ENCODE data around the gene IGF2BP2.
"Not testable (repeated sequence)": the region's sequence is repeated elsewhere in the genome, so short reads cannot be mapped to it uniquely, and the experiment has no call there.

The IGF2BP2 gene

DNA sequence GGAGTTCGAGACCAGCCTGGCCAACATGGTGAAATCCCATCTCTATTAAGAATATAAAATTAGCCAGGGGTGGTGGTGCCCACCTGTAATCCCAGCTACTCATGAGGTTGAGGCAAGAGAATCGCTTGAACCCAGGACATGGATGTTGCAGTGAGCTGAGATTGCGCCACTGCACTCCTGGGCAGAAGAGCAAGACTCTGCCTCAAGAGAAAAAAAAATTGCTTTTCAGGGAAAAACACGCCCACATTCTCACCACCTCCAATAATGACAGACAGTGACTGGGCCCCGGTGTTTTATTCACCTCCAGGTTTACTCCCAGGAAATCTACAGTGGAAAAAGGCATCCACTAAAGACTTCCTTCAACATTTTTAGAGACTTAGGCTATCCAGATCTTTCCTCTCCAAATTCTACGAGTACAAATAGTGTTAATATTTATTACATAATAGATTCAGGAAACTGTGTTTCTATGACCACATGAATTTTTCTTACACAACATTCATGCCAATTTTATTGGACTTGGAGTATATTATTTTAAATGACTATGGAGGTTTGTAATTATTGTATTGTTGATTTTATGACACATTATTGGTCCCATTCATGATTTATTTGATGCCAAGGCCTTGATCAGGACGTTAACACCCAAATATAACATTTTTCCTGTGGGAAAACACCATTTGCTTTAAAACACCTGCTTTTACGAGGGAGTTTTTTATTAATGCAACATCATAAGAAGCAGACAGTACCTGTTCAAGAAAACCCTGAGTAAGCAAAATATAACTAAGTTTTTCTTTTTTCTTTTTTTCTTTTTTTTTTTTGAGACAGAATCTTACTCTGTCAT lies 26.6 kb downstream of the IGF2BP2 start:
- DNase-seq = no peak

DNA sequence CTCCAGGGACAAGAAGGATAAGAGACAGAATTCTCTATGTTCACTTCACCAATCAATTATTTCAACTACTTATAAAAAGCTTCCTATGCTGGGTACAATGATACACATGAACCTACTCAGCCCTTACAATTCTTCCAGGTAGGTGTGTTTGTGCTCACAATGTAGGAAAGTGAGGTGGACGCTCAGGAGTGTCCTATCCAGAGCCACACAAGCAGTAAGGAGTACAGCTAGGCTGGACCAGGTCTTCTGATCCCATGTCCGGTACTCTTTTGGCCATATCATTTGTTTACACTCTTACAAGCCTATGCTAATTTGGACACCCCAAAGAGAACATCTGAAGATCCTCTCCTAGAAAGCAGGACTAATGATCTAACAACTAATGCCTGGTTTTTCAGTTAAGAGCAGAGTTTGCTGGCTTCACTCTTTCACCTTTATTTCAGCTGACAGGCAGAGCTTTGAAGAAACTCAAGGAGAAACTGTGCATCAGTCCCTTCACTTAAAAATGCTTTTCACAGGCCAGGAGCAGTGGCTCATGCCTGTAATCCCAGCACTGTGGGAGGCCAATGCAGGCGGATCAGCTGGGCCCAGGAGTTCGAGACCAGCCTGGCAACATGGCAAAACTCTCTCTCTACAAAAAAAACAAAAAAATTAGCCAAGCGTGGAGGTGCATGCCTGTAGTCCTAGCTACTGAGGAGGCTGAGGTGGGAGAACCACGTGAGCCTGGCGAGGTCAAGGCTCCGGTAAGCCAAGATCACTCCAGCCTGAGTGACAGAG lies 27.5 kb downstream of the IGF2BP2 start:
- DNase-seq = no peak

DNA sequence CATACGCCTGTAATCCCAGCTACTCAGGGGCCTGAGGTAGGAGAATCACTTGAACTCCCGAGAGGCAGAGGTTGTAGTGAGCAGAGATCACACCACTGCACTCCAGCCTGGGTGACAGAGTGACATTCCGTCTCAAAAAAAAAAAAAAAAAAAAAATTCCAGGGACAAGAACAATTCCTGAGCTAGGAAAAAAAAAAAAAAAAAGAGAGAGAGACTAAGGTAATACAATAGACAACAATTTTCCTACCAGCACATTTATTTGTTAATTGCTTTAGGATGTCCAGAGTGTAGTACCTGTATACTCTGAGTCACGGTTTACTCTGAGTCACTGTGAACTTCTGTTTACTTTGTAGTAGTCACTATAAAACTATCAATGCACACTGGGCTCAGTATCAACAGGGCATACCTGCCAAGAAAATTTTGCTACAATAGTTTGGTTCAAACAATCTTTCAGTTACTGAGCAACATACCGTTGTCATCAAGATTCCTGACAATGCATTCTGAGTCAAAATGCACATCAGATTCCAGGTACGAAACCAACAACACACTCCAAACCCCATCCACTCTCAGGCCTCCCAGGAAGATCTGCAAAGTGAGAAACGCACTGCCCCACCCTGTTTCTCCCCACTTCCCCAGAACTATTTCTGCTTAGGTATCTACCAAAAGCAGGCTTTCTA lies 28.3 kb downstream of the IGF2BP2 start:
- no peak for DNase-seq

DNA sequence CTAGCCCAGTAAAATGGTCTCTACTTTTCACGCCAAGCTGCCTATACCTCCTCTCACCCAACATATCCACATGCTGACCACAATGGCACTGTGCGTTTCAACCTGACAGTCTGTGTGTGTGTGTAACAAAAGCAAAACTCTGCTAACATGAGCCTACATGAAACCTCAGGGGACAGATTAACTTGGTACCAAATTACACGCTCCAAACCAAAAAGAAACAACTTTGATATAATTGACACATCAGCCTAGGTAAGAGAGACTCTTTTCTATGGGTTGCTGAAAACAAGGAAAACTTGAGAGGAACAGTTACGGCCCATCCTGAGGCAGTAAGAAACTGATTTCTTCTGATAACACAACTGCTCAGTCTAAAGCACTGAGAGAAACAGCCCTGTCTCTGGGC lies 31.5 kb downstream of the IGF2BP2 start:
- no peak for DNase-seq

DNA sequence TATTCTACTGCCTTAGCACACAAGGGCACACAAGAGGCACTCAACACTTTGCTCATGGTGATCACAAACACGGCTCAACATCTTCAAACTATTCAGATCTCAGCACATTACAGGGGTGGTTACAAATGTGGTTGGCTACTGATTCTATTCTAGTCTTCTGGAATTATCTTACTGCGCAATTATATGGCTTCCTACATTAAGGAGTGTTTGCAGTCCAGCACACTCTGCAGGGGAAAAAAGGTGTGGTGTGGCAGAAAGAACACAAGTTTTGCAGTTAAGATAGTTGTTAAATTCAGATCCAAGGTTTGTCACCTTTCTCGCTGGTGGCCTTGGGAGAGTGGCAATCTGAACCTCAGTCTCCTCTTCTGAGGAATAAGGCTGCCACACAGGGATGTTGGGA lies 31.9 kb downstream of the IGF2BP2 start:
- no peak for DNase-seq

DNA sequence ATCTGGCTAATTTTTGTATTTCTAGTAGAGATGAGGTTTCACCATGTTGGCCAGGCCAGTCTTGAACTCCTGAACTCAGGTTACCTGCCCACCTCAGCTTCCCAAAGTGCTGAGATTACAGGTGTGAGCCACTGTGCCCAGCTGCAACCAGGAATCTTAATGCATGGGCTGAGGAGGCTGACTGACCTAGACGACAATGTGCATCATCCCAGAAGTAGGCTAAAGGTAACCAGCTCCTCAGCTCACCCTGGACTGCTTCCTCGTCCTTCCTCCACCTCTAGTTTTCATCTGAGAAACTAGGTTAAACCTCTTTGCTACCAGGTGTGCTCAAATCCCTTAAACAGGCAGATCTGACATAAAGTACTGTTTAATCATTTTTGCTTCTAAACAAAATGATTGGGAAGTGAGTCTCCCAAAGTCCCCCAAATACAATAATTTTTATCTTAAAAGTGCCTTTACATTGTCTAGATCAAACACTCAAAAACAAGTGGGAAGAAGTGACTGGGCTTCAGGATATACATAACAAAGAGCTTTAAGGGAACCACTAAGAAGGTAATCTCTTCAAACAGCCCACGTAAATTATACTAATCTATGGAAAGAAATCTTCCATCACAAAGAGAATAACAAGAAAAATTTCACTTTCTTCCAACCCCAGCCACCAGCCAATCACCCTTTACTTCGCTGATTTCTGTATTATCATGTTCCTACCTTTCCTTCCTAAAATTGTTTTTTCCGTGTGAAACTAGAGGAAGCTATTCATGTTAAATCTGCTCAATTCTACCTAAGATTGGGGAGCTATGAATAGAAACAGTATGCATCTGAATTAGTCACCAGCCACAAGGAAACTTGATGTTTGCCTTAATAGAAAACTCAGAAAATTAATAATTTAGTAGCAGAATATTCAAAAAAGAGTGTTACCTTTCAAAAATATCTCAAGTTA lies 34.7 kb downstream of the IGF2BP2 start:
- DNase-seq = no peak

DNA sequence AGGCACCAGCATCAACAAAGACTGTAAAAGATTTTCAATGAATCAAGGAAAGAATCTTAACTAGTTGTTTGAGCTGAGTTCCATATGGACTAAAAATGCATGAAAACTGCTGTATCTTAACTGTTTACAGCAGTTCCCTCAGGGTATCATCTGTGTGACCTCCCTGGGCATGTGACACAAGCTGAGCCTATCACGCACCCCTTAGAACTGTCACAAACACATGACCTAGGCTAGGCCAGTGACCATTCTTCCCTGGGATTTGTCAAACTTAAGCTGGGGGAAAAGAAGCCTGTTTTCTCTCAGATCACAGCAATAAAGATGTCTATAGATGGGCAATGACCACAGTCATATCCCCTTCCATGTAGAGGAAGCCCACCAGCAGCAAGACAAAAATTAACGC lies 35.7 kb downstream of the IGF2BP2 start:
- no peak for DNase-seq

DNA sequence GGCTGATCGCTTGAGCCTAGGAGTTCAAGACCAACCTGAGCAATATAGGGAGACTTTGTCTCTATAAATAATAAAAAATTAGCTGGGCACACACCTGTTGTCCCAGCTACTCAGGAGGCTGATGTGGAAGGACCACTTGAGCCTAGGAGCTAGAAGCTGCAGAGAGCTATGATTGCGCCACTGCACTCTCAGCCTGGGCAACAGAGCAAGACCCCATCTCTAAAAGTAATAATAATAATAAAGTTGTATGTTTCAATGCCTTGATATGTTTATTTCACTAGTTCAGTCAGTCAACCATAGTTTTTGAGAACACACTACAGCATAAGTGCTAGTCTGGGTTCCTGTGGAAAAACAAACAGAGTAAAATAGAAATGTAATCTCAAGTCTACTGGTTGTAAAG lies 36.5 kb downstream of the IGF2BP2 start:
- no peak for DNase-seq

DNA sequence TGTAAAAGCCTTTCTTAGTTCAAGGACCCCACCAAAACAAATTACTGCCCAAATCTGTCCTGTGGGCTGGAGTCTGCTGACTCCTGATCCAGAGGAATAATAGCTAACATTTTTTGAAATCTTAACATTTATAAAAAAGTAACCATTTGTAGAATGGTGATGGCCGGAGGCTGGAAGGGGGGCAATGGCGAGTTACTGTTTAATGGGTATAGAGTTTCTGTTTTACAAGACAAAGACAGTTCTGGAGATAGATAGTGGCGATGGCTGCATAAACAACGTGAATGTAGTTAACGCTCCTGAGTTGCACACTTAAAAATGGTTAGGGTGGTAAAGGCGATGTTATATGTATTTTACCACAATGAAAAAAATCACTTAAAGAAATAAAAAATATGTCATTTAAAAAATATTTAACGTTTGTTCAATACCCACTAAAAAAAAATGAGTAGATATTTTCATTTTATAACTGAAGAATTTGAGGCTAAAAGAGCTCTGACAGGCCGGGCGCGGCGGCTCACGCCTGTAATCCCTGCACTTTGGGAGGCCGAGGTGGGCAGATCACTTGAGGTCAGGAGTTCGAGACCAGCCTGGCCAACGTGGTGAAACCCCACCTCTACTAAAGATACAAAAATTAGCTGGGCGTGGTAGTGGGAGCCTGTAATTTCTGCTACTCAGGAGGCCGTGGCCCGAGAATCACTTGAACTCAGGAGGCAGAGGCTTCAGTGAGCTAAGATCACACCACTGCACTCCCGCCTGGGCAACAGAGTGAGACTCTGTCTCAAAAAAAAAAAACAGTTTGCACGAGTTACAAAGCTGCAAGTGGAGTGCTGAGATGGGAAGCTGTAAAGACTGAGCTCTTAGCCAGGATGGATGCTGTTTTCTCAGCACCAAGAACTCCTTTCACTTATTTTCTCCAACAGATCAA lies 37.6 kb downstream of the IGF2BP2 start:
- no peak for DNase-seq

DNA sequence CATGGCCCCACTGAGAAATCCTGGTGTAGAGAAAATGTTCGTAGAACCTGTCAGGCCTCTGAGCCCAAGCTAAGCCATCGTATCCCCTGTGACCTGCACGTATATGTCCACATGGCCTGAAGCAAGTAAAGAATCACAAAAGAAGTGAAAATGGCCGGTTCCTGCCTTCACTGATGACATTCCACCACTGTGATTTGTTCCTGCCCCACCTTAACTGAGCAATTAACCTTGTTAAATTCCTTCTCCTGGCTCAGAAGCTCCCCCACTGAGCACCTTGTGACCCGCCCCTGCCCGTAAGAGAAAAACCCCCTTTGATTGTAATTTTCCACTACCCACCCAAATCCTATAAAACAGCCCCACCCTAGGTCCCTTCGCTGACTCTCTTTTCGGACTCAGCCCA lies 38.6 kb downstream of the IGF2BP2 start:
- not testable (repeated sequence) for DNase-seq

DNA sequence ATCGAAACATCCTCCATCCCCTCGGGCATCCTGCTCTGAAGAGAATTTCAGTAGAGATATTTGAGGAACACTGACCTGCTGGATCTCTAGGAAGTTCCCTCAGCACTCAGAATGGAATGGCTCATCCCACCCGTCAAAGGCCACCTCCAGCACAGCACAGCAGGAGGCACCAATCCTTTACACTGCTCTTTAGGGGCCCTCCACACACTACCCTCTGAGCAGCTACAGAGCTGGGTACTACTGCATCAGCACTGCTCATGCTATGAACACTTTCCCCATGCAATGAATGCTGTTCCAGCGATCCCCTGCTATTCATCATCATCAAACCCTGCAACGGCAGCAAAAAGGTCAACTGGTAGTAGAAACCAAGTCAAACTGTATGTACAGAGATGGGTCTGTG lies 40.5 kb downstream of the IGF2BP2 start:
- no peak for DNase-seq

DNA sequence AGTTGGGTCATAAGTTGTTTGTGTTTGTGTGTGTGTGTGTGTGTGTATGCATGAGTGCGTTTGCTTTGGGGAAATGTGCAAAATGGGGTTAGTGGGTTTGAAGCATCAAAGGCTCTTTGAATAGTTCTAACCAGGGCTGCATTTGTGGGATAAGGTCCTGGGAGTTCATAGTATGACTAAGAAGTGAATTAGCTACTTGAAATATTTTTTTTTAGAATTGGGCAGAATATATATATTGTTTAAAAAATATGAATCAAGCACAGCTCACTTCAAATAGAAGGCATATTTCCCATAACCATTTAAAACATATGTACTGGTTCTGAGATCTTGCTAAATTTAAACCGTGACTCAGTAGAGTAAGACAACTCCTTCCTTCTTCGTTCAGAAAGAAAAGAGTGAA lies 43.1 kb downstream of the IGF2BP2 start:
- no peak for DNase-seq

DNA sequence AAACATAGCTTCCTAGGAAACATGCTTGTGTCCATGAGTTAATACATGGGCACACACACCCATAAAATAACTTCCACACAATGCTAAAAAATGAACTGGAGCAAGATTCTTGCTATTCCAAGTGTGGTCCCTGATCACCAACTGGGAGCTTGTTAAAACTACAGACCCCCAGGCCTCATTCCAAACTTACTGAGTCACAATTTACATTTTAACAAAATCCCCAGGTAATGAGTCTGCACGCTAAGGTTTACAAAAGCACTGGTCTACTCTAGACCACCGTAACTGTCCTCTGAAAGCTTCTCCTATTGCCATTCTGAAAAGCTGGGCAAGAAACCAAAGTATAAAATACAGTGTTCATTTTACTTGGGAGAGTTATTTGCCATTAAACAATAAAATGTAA lies 45.4 kb downstream of the IGF2BP2 start:
- no peak for DNase-seq

DNA sequence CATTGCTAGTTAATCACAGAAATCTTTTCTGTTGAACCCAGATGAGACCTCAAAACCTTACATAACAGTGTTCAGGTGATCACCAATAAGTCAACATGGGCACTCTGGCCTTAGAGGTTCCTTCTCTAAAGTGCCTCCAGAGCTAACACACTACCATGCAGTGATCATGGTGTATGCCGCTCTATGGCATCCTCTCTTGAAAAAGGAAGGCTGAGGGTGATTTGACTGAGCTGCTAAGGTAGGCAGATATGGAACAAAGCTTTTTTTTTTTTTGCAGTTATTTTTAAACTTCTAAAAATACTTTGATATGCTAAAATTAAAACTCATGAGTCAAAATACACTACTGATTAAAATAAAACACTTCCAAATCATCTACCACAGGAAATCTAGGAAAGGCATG lies 46.0 kb downstream of the IGF2BP2 start:
- no peak for DNase-seq

DNA sequence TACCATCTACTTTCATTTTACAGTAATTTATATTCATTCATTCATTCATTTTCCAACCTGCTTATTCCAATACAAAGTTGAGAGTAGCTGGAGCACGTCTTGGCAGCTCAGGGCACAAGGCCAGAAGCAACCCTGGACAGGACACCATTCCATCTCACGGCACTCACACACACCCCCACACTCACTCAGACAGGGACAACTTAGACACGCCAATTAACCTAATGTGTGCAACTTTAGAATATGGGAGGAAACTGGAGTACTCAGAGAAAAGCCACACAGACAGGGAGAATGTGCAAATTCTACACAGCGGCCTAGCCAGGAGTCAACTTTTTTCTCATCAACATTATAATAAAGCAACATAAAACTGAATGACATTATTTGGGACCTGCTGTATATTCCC lies 46.7 kb downstream of the IGF2BP2 start:
- DNase-seq = no peak

DNA sequence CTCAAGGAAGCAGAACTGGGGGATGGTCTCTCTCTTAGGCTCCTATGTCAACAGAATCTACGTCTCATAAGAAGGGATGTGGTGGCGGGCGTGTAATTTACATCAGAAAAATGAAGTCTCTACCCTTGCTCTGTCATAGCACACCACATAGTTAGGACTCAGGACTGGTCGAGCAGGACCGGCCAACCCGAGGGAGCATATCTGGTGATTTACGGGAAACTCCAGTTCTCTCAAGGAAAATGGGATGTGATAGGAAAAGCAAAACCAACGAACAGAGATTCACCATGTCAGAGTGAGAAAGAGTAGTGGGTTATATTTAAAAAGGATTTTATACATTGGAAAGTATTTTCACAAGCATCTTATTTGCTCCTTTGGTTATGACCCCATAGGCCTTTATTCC lies 54.7 kb downstream of the IGF2BP2 start:
- DNase-seq = no peak

DNA sequence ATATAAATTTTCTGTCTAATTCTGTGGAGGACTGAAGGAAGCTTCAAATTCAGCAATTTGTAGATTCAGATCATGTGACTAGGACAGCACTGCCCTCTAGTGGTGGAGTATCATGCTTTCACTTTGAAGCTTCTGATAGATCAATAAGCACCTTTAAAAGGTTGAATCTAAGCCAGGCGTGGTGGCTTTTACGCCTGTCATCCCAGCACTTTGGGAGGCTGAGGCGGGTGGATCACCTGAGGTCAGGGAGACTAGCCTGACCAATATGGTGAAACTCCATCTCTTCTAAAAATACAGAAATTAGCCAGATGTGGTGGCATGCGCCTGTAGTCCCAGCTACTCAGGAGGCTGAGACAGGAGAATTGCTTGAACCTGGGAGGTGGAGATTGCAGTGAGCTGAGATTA lies 56.3 kb downstream of the IGF2BP2 start:
- DNase-seq = peak; percentile 73

DNA sequence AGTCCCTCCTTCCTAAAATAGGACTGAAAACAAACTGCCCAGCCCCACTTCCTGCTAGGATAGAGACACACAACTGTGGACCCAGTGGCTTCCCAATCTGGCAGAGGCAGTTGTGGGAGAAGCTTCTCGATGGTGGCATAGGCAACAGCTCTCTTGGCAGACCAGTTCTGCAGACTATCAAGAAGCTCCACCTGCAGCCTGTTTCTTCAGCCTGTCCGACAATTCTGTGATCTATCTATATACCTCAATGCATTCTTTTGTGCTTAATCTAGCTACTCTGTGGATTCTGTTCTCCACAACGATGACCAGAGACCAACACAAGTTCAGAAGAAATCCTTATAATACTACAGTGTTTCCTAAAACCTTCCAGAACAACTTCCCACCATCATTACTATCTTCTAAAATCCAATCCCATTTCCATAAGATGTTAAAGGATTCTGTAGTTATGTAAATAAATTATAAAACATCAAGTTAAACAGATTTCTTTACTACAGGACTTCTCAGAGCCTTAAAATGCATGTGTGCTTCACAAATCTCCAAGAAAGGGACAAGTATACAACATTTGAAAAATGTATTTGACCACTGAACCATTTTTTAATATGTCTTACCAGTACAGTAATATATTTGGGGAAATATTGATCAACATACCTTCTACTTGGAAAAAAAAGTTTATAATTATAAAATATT lies 57.7 kb downstream of the IGF2BP2 start:
- no peak for DNase-seq

DNA sequence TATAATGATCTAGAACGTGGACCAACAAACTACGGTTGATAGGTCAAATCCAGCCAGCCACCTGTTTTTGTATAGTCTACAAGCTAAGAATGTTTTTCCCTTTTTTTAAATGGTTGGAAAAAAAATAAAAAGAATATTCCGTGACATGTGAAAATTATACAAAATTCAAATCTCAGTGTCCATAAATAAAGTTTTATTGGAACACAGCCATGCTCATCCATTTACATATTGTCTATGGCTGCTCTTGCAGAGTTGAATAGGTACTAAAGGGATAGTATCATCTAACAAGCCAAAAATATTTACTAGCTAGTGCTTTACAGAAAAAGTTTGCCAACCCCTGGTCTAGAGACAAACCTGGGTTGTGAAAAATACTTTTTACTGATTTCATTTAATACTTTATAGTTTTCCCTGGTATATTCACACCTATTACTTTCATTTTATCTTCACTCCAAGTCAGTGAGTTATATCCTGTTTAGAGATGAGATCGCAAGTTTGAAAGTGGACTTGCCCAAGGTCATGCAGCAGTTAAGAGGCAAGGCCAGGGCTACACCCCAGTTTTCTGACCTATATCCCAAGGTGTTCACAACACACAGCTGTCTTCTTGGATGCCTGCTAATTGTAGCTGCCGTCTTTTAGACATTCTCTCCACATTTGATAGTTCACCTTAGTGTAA lies 58.4 kb downstream of the IGF2BP2 start:
- DNase-seq = no peak

DNA sequence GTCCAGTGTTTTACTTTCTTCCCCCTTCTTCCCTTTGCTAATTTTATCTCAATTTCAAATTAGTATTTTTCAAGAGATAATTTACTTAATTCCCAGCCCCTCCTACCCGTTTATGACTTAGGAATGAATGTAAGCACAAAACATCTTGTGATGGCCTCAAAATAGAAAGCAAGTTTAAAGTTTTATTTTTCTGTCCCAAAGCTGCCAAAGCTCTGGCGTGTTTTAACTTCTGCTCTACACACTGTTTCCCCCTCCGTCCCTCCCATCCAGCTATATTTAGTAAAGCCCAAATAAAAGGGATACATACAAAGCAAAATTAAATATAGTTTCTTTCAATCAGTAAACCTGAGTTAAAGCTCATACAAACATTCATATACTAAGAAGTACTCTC lies 59.9 kb downstream of the IGF2BP2 start:
- no peak for DNase-seq
